Measurements from ENCODE around the gene PLPP7. TPM values are rescaled to one million over a fixed set of nuclear protein-coding genes. Genes with fewer than 3 reads are reported as not detected.

PLPP7 gene
- total RNA-seq, 2 experiments from 2014 or later, result 0.11 to 0.16 TPM

GRCh38 chr9:131291795-131292315, 2.3 kb downstream of the PLPP7 start:
- POLR2A ChIA-PET, result interaction anchor here (0.6 to 0.8 kb wide), 3 partner anchors 38 to 249 kb away, joined by 3 to 4 read pairs (median 4); no protein-coding TSS in a partner anchor
- H4K20me1 ChIP-seq (ENCODE audit: insufficient read depth, low read length), result no peaks in the 10 kb centered on the region
- H3K79me2 ChIP-seq (ENCODE audit: insufficient read depth, low read depth, low read length), result no peaks in the 10 kb centered on the region
- H3K27ac ChIP-seq (ENCODE audit: low read depth, low read length, poor library complexity, severe bottlenecking), result no peak overlapping the region
- CTCF ChIA-PET (ENCODE audit: unreplicated experiment), result interaction anchor here (0.9 kb wide), 1 partner anchor 11 kb away, joined by 3 read pairs; no protein-coding TSS in a partner anchor
- H3K4me2 ChIP-seq (ENCODE audit: low read length), result no peak overlapping the region
- no peak overlapping the region for H3K4me3 ChIP-seq (ENCODE audit: low read depth, low read length, poor library complexity, severe bottlenecking)
- intact Hi-C loops (cut with micrococcal nuclease; ENCODE audit: unreplicated experiment), result no loop called here
- H2AFZ ChIP-seq (ENCODE audit: low read length), result no peak overlapping the region
- DNase-seq (ENCODE audit: low spot score), result no peak
- H3K4me1 ChIP-seq (ENCODE audit: insufficient read depth, low read length, poor library complexity, severe bottlenecking), result no peaks in the 10 kb centered on the region
- no peaks in the 10 kb centered on the region for H3K9me3 ChIP-seq (ENCODE audit: low read length)
- TF ChIP-seq EZH2phosphoT487 (IDR thresholded peaks at IDR 0.05; ENCODE audit: borderline replicate concordance, low read depth, low read length), result no peak
- H3K36me3 ChIP-seq (ENCODE audit: insufficient read depth, low read length), result no peaks in the 10 kb centered on the region
- no peaks in the 10 kb centered on the region for H3K9me2 ChIP-seq (ENCODE audit: insufficient read depth, low read length)
- BruUV-seq (replicated peaks), result no TSS peak

GRCh38 chr9:131292937-131293336, 3.4 kb downstream of the PLPP7 start:
- TF ChIP-seq CTCF (conservative IDR thresholded peaks at IDR 0.05; ENCODE audit: low read length) (no peak), EZH2phosphoT487 (IDR thresholded peaks at IDR 0.05; ENCODE audit: borderline replicate concordance, low read depth, low read length) (no peak)
- CTCF ChIA-PET (ENCODE audit: unreplicated experiment), result interaction anchor here (0.9 kb wide), 1 partner anchor 10 kb away, joined by 3 read pairs; no protein-coding TSS in a partner anchor
- no TSS peak for BruUV-seq (replicated peaks)
- intact Hi-C loops (cut with micrococcal nuclease; ENCODE audit: unreplicated experiment), result no loop called here
- no peaks in the 10 kb centered on the region for H3K9me3 ChIP-seq (ENCODE audit: low read length)
- H3K4me3 ChIP-seq (ENCODE audit: low read depth, low read length, poor library complexity, severe bottlenecking), result no peak overlapping the region
- POLR2A ChIA-PET, result interaction anchor here (0.6 to 0.7 kb wide), 2 partner anchors 56 to 415 kb away, joined by 3 to 5 read pairs; no protein-coding TSS in a partner anchor
- H3K9me2 ChIP-seq (ENCODE audit: insufficient read depth, low read length), result no peaks in the 10 kb centered on the region
- no peaks in the 10 kb centered on the region for H3K4me1 ChIP-seq (ENCODE audit: insufficient read depth, low read length, poor library complexity, severe bottlenecking)
- H3K36me3 ChIP-seq (ENCODE audit: insufficient read depth, low read length), result no peaks in the 10 kb centered on the region
- H4K20me1 ChIP-seq (ENCODE audit: insufficient read depth, low read length), result no peaks in the 10 kb centered on the region
- DNase-seq (ENCODE audit: low spot score), result no peak
- H2AFZ ChIP-seq (ENCODE audit: low read length), result no peak overlapping the region
- H3K27ac ChIP-seq (ENCODE audit: low read depth, low read length, poor library complexity, severe bottlenecking), result no peak overlapping the region
- no peak overlapping the region for H3K4me2 ChIP-seq (ENCODE audit: low read length)
- H3K79me2 ChIP-seq (ENCODE audit: insufficient read depth, low read depth, low read length), result no peaks in the 10 kb centered on the region

GRCh38 chr9:131296460-131296859, 6.9 kb downstream of the PLPP7 start:
- Histone ChIP-seq H4K20me1 (ENCODE audit: insufficient read depth, low read length) (no peaks in the 10 kb centered on the region), H3K9me2 (ENCODE audit: insufficient read depth, low read length) (no peaks in the 10 kb centered on the region), H3K9me3 (ENCODE audit: low read length) (no peaks in the 10 kb centered on the region), H3K4me1 (ENCODE audit: insufficient read depth, low read length, poor library complexity, severe bottlenecking) (no peaks in the 10 kb centered on the region), H3K4me2 (ENCODE audit: low read length) (no peak overlapping the region), H3K79me2 (ENCODE audit: insufficient read depth, low read depth, low read length) (no peaks in the 10 kb centered on the region), H3K36me3 (ENCODE audit: insufficient read depth, low read length) (no peaks in the 10 kb centered on the region), H2AFZ (ENCODE audit: low read length) (no peak overlapping the region), H3K27ac (ENCODE audit: low read depth, low read length, poor library complexity, severe bottlenecking) (no peak overlapping the region), H3K4me3 (ENCODE audit: low read depth, low read length, poor library complexity, severe bottlenecking) (no peak overlapping the region)
- DNase-seq (ENCODE audit: low spot score), result no peak
- POLR2A ChIA-PET, result interaction anchor here (0.5 kb wide), 1 partner anchor 39 kb away, joined by 4 read pairs; no protein-coding TSS in a partner anchor
- CTCF ChIA-PET (ENCODE audit: unreplicated experiment), result no interaction called here
- BruUV-seq (replicated peaks), result no TSS peak
- TF ChIP-seq CTCF (conservative IDR thresholded peaks at IDR 0.05; ENCODE audit: low read length) (no peak), EZH2phosphoT487 (IDR thresholded peaks at IDR 0.05; ENCODE audit: borderline replicate concordance, low read depth, low read length) (no peak)
- intact Hi-C loops (cut with micrococcal nuclease; ENCODE audit: unreplicated experiment), result no loop called here
